NCI-H446 (cell line): Measurements from ENCODE around the gene TMEM33.

Source experiments
- DNase-seq, 2 experiments: peaks; one replicate each; lab custom pipeline; 2025; lab: John Stamatoyannopoulos, UW

TMEM33 gene

GRCh38 chr4:41998019-41998418, 62.8 kb downstream of the TMEM33 start:
- DNase-seq, result no peak

GRCh38 chr4:41999321-41999720, 64.1 kb downstream of the TMEM33 start:
- no peak for DNase-seq

- DNase-seq, result no peak
These were observed 73.0 kb downstream of the TMEM33 start for GRCh38 chr4:42008011-42008786.
